WTC11 (cell line): ENCODE measurements around the gene SP140. TPM values are rescaled to one million over a fixed set of nuclear protein-coding genes. Genes with fewer than 3 reads are reported as not detected.

Experiments
- ATAC-seq: fragments of 200-7000 bp; cut with Tn5 transposase; 2 replicates; pipeline ENCODE4 v1.10.0; 2021; ENCODE audit warnings: mild to moderate bottlenecking, moderate library complexity
- CTCF ChIA-PET: fragments of 300-600 bp; sonication (Branson Sonifier 250); formaldehyde crosslinking; loops from one replicate; lab custom pipeline; 2021; ENCODE audit warnings: antibody characterized with exemption; lab: Charles Lee
- POLR2A ChIA-PET: fragments of 350-600 bp; sonication (Branson Sonifier 250); formaldehyde crosslinking; loops from one replicate; lab custom pipeline; 2021; ENCODE audit warnings: antibody characterized with exemption; lab: Charles Lee
- DNase-seq: peaks from one replicate; pipeline ENCODE4 v3.0.0; 2021; ENCODE audit warnings: low spot score
- H3K27ac Mint-ChIP-seq: 2 replicates; pipeline ENCODE4 v1.8.0; 2021; ENCODE audit warnings: mixed read lengths
- H3K27me3 Mint-ChIP-seq: 2 replicates; pipeline ENCODE4 v1.8.0; 2021; ENCODE audit warnings: low read depth, mild to moderate bottlenecking, moderate library complexity, mixed read lengths
- H3K36me3 Mint-ChIP-seq: 2 replicates; pipeline ENCODE4 v1.8.0; 2021; ENCODE audit warnings: mixed read lengths
- H3K4me1 Mint-ChIP-seq: 2 replicates; pipeline ENCODE4 v1.8.0; 2022; ENCODE audit warnings: mixed read lengths
- H3K4me3 Mint-ChIP-seq: 2 replicates; pipeline ENCODE4 v1.8.0; 2021; ENCODE audit warnings: mild to moderate bottlenecking, moderate library complexity, mixed read lengths
- H3K9me3 Mint-ChIP-seq: 2 replicates; pipeline ENCODE4 v1.8.0; 2021; ENCODE audit warnings: mixed read lengths
- FOXJ3 ChIP-seq: sonication (generic); formaldehyde crosslinking; IDR thresholded peaks from 2 replicates; pipeline ENCODE4 v1.9.0; 2021; ENCODE audit warnings: missing genetic modification reagents, mild to moderate bottlenecking, borderline replicate concordance
- FOXK1 ChIP-seq: sonication (generic); formaldehyde crosslinking; IDR thresholded peaks from 2 replicates; pipeline ENCODE4 v1.8.0; 2022; ENCODE audit warnings: mild to moderate bottlenecking, moderate library complexity, missing genetic modification reagents
- FOXP1 ChIP-seq: sonication (generic); formaldehyde crosslinking; IDR thresholded peaks from 2 replicates; pipeline ENCODE4 v1.8.0; 2022; ENCODE audit warnings: missing genetic modification reagents, mild to moderate bottlenecking, moderate library complexity, borderline replicate concordance
- GTF2I ChIP-seq: fragments of 250-450 bp; sonication (Bioruptor Pico); conservative IDR thresholded peaks from 2 replicates; pipeline ENCODE4 v1.4.0; 2021; ENCODE audit warnings: mild to moderate bottlenecking
- HMGA2 ChIP-seq: fragments of 250-450 bp; sonication (Bioruptor Pico); IDR thresholded peaks from 2 replicates; pipeline ENCODE4 v1.4.0; 2021; ENCODE audit warnings: mild to moderate bottlenecking, moderate library complexity
- JUN ChIP-seq: sonication (generic); formaldehyde crosslinking; IDR thresholded peaks from 2 replicates; pipeline ENCODE4 v1.8.0; 2023; ENCODE audit warnings: mild to moderate bottlenecking, missing genetic modification reagents
- NFATC4 ChIP-seq: fragments of 250-450 bp; sonication (Bioruptor Pico); IDR thresholded peaks from 2 replicates; pipeline ENCODE4 v1.9.0; 2021; ENCODE audit warnings: mild to moderate bottlenecking
- NFYB ChIP-seq: sonication (generic); formaldehyde crosslinking; conservative IDR thresholded peaks from 2 replicates; pipeline ENCODE4 v1.8.0; 2022; ENCODE audit warnings: low read depth, missing genetic modification reagents
- PRRX2 ChIP-seq: fragments of 250-450 bp; sonication (Bioruptor Pico); IDR thresholded peaks from 2 replicates; pipeline ENCODE4 v1.8.0; 2021; ENCODE audit warnings: mild to moderate bottlenecking
- SMAD4 ChIP-seq: sonication (generic); formaldehyde crosslinking; IDR thresholded peaks from 2 replicates; pipeline ENCODE4 v1.8.0; 2022; ENCODE audit warnings: mild to moderate bottlenecking, missing genetic modification reagents
- SP1 ChIP-seq: sonication (generic); formaldehyde crosslinking; conservative IDR thresholded peaks from 2 replicates; pipeline ENCODE4 v1.8.1; 2022; ENCODE audit warnings: missing genetic modification reagents
- TCF7 ChIP-seq: sonication (generic); formaldehyde crosslinking; IDR thresholded peaks from 2 replicates; pipeline ENCODE4 v1.8.0; 2022; ENCODE audit warnings: mild to moderate bottlenecking, low read depth, missing genetic modification reagents, moderate library complexity
- ZNF138 ChIP-seq: sonication (generic); formaldehyde crosslinking; conservative IDR thresholded peaks from 2 replicates; pipeline ENCODE4 v1.8.1; 2022; ENCODE audit warnings: mild to moderate bottlenecking, moderate library complexity, missing genetic modification reagents
- ZNF232 ChIP-seq: sonication (generic); formaldehyde crosslinking; IDR thresholded peaks from 2 replicates; pipeline ENCODE4 v1.8.0; 2022; ENCODE audit warnings: mild to moderate bottlenecking, missing genetic modification reagents
- ZNF423 ChIP-seq: fragments of 250-450 bp; sonication (Bioruptor Pico); IDR thresholded peaks from 2 replicates; pipeline ENCODE4 v2.1.2; 2022; ENCODE audit warnings: mild to moderate bottlenecking, moderate library complexity
- total RNA-seq: library from RNA; stranded (reverse); gene quantifications from 3 replicates; pipeline ENCODE4 v1.2.3, GENCODE V29; 2021
- TF ChIP-seq, protein P1 (sequence below): sonication (generic); formaldehyde crosslinking; IDR thresholded peaks from 2 replicates; pipeline ENCODE4 v1.8.0; 2022; ENCODE audit warnings: missing genetic modification reagents
- TF ChIP-seq, protein P2 (sequence below): fragments of 250-450 bp; sonication (Bioruptor Pico); IDR thresholded peaks from 2 replicates; pipeline ENCODE4 v1.9.0; 2021; ENCODE audit warnings: moderate library complexity, mild to moderate bottlenecking, inconsistent platforms, borderline replicate concordance
- TF ChIP-seq, protein P3 (sequence below): sonication (generic); formaldehyde crosslinking; IDR thresholded peaks from 2 replicates; pipeline ENCODE4 v1.8.0; 2022; ENCODE audit warnings: mild to moderate bottlenecking, missing genetic modification reagents
- TF ChIP-seq, protein P4 (sequence below): sonication (generic); formaldehyde crosslinking; IDR thresholded peaks from 2 replicates; pipeline ENCODE4 v1.8.0; 2023; ENCODE audit warnings: missing genetic modification reagents, mild to moderate bottlenecking, borderline replicate concordance
- TF ChIP-seq, protein P5 (sequence below): fragments of 250-450 bp; sonication (Bioruptor Pico); IDR thresholded peaks from 2 replicates; pipeline ENCODE4 v2.1.2; 2022; ENCODE audit warnings: mild to moderate bottlenecking, moderate library complexity

SP140 gene
- total RNA-seq, 1 experiment from 2014 or later, result 0.66 TPM

DNA sequence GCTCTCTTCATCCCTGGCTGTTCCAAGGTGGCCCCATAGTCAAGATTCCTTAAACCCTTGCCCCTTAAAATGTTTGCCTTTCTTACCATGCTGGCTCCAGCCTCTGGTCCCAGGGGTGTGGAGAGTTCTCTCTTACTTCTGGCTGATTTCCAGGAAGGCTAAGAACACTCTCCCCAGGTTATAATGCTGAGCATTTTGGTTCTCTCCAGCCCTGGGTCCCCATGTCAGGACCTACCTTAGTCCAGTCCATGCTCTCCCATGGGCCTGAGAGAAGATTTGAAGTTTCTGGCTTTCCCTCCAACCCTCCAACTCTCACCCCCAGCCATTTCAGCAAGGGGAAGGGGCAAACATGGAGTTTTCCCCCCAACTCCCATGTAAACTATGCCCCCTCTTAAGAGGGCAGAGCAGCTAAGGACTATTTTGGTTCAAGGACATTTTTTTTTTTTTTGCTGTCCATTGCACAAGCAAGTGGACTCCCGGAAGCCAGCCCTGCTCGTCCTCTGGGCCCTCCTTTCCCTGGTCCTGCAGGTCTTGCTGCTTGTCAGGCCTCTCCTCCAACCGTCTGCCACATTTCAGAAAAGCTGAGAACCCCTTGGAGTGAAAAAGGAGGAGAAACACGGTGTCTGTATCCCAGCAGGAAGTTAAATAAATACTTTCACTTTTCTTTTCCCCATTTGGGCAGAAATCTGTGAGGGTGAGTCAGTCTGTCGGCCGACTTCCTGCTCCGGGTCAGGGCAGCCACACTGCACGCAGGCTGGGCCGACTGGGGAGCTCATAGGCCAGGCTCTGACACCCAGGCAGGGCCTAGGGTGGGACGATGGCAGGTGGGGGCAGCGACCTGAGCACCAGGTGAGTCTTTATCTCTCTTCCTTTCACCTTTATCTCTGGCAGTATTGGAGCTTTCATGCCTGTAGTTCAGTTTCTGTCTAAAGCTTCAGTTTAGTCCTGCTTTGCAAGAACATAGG is 101.2 kb downstream of the SP140 start, which contains the start of gene SP140L (continued):
- TF ChIP-seq, protein P1, sequence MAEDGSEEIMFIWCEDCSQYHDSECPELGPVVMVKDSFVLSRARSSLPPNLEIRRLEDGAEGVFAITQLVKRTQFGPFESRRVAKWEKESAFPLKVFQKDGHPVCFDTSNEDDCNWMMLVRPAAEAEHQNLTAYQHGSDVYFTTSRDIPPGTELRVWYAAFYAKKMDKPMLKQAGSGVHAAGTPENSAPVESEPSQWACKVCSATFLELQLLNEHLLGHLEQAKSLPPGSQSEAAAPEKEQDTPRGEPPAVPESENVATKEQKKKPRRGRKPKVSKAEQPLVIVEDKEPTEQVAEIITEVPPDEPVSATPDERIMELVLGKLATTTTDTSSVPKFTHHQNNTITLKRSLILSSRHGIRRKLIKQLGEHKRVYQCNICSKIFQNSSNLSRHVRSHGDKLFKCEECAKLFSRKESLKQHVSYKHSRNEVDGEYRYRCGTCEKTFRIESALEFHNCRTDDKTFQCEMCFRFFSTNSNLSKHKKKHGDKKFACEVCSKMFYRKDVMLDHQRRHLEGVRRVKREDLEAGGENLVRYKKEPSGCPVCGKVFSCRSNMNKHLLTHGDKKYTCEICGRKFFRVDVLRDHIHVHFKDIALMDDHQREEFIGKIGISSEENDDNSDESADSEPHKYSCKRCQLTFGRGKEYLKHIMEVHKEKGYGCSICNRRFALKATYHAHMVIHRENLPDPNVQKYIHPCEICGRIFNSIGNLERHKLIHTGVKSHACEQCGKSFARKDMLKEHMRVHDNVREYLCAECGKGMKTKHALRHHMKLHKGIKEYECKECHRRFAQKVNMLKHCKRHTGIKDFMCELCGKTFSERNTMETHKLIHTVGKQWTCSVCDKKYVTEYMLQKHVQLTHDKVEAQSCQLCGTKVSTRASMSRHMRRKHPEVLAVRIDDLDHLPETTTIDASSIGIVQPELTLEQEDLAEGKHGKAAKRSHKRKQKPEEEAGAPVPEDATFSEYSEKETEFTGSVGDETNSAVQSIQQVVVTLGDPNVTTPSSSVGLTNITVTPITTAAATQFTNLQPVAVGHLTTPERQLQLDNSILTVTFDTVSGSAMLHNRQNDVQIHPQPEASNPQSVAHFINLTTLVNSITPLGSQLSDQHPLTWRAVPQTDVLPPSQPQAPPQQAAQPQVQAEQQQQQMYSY (CRISPR knock-in tag), result no peak

DNA sequence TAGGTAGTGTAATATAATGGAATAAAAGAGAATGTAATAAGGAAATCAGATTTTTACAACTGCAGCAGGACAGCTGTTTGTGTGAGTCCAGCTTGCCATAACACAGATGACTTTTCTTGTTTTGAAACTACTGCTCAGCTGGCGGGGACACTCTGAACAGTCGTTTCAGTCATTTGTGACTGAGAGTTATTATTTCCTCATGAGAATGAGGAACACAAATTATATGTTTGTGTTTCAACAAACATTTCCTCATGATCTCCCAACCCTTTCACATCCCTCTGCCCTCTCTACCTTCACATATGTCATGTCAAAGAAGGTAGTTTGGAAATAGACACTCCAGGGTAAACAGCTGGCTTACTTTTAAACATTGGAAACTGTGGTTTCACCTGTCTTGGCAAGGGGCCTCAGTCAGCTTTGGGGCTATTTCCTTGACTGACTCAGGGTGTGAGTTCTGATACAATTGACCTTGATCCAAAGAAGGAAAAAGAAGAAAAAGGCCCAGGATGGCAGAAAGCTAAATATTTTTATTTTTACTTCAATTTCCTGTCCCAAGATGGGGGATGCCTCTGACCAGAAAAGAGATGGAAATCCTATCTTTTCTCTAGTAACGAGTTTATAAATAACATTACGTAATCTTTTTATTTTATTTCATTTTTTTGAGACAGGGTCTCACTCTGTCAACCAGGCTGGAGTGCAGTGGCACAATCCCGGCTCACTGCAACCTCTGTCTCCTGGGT is 102.0 kb downstream of the SP140 start:
- H3K27ac Mint-ChIP-seq, result no peak overlapping the region
- ATAC-seq, result no peak
- no peak for TF ChIP-seq SP1
- TF ChIP-seq TCF7 (CRISPR knock-in tag), result no peak
- TF ChIP-seq JUN (CRISPR knock-in tag), result no peak
- no peak for TF ChIP-seq GTF2I (CRISPR knock-in tag)
- TF ChIP-seq, all 79 proteins: peak for 0
- Mint-ChIP-seq H3K4me3 (no peak overlapping the region), H3K27me3 (peaks cover 5% of the 10 kb centered on the region; the same call in 1 of the 2 replicates), H3K36me3 (peaks cover 10% of the 10 kb centered on the region), H3K9me3 (peaks cover 26% of the 10 kb centered on the region), H3K4me1 (peaks cover 7% of the 10 kb centered on the region)
- ChIA-PET POLR2A (interaction anchor here (0.5 kb wide), 1 partner anchor 168 kb away, joined by 3 read pairs; no protein-coding TSS in a partner anchor), CTCF (no interaction called here)
- no peak for DNase-seq

DNA sequence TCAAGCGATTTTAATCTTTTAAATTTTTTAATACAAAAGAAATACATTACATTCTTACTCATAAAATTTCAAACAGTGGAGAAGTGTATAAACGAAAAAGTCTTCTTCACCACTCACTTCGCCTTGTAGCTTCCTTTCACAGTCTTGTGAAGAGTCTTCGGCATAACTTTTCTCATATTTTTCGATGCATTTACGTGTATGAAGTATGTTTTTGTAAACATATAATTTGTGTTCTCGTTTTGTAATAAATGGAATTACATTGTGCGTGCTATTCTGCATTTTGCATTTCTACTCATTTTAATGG is 102.6 kb downstream of the SP140 start:
- ChIA-PET POLR2A (no interaction called here), CTCF (no interaction called here)
- Mint-ChIP-seq H3K4me1 (peaks cover 7% of the 10 kb centered on the region), H3K36me3 (peaks cover 6% of the 10 kb centered on the region), H3K4me3 (no peak overlapping the region), H3K9me3 (peaks cover 21% of the 10 kb centered on the region), H3K27me3 (peaks cover 3% of the 10 kb centered on the region; the same call in 1 of the 2 replicates), H3K27ac (no peak overlapping the region)
- DNase-seq (no peak), ATAC-seq (no peak)
- TF ChIP-seq NFYB (CRISPR knock-in tag) (no peak), ZNF138 (CRISPR knock-in tag) (no peak), FOXJ3 (CRISPR knock-in tag) (no peak), JUN (CRISPR knock-in tag) (no peak), TCF7 (CRISPR knock-in tag) (no peak), NFATC4 (no peak), SMAD4 (CRISPR knock-in tag) (no peak), FOXP1 (CRISPR knock-in tag) (no peak), FOXK1 (no peak), PRRX2 (CRISPR knock-in tag) (no peak), HMGA2 (CRISPR knock-in tag) (no peak), ZNF423 (CRISPR knock-in tag) (no peak), ZNF232 (CRISPR knock-in tag) (no peak)
- TF ChIP-seq, protein P2, sequence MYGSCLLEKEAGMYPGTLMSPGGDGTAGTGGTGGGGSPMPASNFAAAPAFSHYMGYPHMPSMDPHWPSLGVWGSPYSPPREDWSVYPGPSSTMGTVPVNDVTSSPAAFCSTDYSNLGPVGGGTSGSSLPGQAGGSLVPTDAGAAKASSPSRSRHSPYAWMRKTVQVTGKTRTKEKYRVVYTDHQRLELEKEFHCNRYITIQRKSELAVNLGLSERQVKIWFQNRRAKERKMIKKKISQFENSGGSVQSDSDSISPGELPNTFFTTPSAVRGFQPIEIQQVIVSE (CRISPR knock-in tag), result no peak
- TF ChIP-seq, protein P3, sequence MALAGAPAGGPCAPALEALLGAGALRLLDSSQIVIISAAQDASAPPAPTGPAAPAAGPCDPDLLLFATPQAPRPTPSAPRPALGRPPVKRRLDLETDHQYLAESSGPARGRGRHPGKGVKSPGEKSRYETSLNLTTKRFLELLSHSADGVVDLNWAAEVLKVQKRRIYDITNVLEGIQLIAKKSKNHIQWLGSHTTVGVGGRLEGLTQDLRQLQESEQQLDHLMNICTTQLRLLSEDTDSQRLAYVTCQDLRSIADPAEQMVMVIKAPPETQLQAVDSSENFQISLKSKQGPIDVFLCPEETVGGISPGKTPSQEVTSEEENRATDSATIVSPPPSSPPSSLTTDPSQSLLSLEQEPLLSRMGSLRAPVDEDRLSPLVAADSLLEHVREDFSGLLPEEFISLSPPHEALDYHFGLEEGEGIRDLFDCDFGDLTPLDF (CRISPR knock-in tag), result no peak
- TF ChIP-seq, protein P4, sequence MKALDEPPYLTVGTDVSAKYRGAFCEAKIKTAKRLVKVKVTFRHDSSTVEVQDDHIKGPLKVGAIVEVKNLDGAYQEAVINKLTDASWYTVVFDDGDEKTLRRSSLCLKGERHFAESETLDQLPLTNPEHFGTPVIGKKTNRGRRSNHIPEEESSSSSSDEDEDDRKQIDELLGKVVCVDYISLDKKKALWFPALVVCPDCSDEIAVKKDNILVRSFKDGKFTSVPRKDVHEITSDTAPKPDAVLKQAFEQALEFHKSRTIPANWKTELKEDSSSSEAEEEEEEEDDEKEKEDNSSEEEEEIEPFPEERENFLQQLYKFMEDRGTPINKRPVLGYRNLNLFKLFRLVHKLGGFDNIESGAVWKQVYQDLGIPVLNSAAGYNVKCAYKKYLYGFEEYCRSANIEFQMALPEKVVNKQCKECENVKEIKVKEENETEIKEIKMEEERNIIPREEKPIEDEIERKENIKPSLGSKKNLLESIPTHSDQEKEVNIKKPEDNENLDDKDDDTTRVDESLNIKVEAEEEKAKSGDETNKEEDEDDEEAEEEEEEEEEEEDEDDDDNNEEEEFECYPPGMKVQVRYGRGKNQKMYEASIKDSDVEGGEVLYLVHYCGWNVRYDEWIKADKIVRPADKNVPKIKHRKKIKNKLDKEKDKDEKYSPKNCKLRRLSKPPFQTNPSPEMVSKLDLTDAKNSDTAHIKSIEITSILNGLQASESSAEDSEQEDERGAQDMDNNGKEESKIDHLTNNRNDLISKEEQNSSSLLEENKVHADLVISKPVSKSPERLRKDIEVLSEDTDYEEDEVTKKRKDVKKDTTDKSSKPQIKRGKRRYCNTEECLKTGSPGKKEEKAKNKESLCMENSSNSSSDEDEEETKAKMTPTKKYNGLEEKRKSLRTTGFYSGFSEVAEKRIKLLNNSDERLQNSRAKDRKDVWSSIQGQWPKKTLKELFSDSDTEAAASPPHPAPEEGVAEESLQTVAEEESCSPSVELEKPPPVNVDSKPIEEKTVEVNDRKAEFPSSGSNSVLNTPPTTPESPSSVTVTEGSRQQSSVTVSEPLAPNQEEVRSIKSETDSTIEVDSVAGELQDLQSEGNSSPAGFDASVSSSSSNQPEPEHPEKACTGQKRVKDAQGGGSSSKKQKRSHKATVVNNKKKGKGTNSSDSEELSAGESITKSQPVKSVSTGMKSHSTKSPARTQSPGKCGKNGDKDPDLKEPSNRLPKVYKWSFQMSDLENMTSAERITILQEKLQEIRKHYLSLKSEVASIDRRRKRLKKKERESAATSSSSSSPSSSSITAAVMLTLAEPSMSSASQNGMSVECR (CRISPR knock-in tag), result no peak
- TF ChIP-seq, protein P5, sequence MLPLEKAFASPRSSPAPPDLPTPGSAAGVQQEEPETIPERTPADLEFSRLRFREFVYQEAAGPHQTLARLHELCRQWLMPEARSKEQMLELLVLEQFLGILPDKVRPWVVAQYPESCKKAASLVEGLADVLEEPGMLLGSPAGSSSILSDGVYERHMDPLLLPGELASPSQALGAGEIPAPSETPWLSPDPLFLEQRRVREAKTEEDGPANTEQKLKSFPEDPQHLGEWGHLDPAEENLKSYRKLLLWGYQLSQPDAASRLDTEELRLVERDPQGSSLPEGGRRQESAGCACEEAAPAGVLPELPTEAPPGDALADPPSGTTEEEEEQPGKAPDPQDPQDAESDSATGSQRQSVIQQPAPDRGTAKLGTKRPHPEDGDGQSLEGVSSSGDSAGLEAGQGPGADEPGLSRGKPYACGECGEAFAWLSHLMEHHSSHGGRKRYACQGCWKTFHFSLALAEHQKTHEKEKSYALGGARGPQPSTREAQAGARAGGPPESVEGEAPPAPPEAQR, result no peak
